Measurements from ENCODE around the gene MGAT4B.

DNA sequence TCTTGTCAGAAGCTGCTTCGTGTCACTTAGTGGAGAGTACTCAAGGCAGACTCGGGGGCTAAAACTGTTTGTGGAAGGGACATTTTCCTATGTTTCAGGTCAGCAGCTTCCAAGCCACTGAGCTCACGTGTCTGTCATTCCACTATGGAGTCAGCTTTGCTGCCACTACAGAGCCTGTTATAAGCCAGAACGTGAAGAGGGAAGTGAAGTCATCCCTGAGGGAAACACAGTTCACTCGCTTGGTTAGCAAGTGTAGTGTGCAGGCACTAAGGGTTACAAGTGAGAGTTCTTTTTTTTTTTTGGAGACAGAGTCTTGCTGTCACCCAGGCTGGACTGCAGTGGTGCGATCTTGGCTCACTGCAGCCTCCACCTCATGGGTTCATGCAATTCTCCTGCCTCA, 37.4 kb downstream of the MGAT4B start:
- TF ChIP-seq POLR2AphosphoS5 (IDR thresholded peaks at IDR 0.05; ENCODE audit: low read depth, low read length) (no peak), FOSL1 (IDR thresholded peaks at IDR 0.05; ENCODE audit: low read depth) (no peak)
- TF ChIP-seq, protein P1, sequence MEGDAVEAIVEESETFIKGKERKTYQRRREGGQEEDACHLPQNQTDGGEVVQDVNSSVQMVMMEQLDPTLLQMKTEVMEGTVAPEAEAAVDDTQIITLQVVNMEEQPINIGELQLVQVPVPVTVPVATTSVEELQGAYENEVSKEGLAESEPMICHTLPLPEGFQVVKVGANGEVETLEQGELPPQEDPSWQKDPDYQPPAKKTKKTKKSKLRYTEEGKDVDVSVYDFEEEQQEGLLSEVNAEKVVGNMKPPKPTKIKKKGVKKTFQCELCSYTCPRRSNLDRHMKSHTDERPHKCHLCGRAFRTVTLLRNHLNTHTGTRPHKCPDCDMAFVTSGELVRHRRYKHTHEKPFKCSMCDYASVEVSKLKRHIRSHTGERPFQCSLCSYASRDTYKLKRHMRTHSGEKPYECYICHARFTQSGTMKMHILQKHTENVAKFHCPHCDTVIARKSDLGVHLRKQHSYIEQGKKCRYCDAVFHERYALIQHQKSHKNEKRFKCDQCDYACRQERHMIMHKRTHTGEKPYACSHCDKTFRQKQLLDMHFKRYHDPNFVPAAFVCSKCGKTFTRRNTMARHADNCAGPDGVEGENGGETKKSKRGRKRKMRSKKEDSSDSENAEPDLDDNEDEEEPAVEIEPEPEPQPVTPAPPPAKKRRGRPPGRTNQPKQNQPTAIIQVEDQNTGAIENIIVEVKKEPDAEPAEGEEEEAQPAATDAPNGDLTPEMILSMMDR (IDR thresholded peaks at IDR 0.05 in 2 of 3, conservative IDR thresholded peaks at IDR 0.05 in 1 of 3; ENCODE audit: borderline replicate concordance in 1 of 3, insufficient read depth in 1 of 3, low read depth in 2 of 3, low read length in 2 of 3) = no peak

All from HCT116 (cell line).